ENCODE measurements around the gene ARHGAP11A.
A peak's percentile ranks its signal among the peaks of the same experiment; 100 is the strongest.

GRCh38 chr15:32651229-32651837 is 36.0 kb downstream of the ARHGAP11A start:
- TF ChIP-seq CTCF (IDR thresholded peaks at IDR 0.05 in 2 of 3, conservative IDR thresholded peaks at IDR 0.05 in 1 of 3; ENCODE audit: control insufficient read depth in 2 of 3, extremely low read depth in 1 of 3, insufficient read depth in 1 of 3, low read depth in 3 of 3, low read length in 3 of 3) (peak; percentile 90 to 94 (median 90)), SPI1 (IDR thresholded peaks at IDR 0.05; ENCODE audit: borderline replicate concordance, insufficient read depth, low read depth, low read length) (no peak), NRF1 (conservative IDR thresholded peaks at IDR 0.05; ENCODE audit: low read depth, low read length) (no peak), RCOR1 (conservative IDR thresholded peaks at IDR 0.05; ENCODE audit: low read depth, low read length) (no peak), TAF1 (IDR thresholded peaks at IDR 0.05; ENCODE audit: borderline replicate concordance, low read depth, low read length) (no peak), SREBF2 (IDR thresholded peaks at IDR 0.05; ENCODE audit: low read length) (no peak), EGR1 (IDR thresholded peaks at IDR 0.05; ENCODE audit: borderline replicate concordance in 1 of 2, low read depth in 2 of 2, low read length in 2 of 2) (no peak), ZNF274 (IDR thresholded peaks at IDR 0.05; ENCODE audit: insufficient read depth, insufficient read length) (no peak), POLR2A (IDR thresholded peaks at IDR 0.05; ENCODE audit: low read depth, low read length) (no peak)
- TF ChIP-seq, protein P1, sequence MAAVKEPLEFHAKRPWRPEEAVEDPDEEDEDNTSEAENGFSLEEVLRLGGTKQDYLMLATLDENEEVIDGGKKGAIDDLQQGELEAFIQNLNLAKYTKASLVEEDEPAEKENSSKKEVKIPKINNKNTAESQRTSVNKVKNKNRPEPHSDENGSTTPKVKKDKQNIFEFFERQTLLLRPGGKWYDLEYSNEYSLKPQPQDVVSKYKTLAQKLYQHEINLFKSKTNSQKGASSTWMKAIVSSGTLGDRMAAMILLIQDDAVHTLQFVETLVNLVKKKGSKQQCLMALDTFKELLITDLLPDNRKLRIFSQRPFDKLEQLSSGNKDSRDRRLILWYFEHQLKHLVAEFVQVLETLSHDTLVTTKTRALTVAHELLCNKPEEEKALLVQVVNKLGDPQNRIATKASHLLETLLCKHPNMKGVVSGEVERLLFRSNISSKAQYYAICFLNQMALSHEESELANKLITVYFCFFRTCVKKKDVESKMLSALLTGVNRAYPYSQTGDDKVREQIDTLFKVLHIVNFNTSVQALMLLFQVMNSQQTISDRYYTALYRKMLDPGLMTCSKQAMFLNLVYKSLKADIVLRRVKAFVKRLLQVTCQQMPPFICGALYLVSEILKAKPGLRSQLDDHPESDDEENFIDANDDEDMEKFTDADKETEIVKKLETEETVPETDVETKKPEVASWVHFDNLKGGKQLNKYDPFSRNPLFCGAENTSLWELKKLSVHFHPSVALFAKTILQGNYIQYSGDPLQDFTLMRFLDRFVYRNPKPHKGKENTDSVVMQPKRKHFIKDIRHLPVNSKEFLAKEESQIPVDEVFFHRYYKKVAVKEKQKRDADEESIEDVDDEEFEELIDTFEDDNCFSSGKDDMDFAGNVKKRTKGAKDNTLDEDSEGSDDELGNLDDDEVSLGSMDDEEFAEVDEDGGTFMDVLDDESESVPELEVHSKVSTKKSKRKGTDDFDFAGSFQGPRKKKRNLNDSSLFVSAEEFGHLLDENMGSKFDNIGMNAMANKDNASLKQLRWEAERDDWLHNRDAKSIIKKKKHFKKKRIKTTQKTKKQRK (IDR thresholded peaks at IDR 0.05; ENCODE audit: low read depth, low read length) = no peak
